Aorta (tissue), 5 donors: Measurements from ENCODE around the gene CCDC85B. TPM values are rescaled to one million over a fixed set of nuclear protein-coding genes. Genes with fewer than 3 reads are reported as not detected.
A peak's percentile ranks its signal among the peaks of the same experiment; 100 is the strongest.

ENCODE experiments used
- ATAC-seq: fragments of 200-7000 bp; cut with Tn5 transposase; one replicate; pipeline ENCODE4 v1.9.1; 2022; ENCODE audit warnings: moderate library complexity; ENCODE audit not compliant: low FRiP score
- DNase-seq, 2 donors: peaks; one replicate each; pipeline ENCODE4 v3.0.0-alpha.2; 2020
- H3K27ac ChIP-seq, 2 donors: one replicate each; pipeline ENCODE4 v1.5.1; 2013; ENCODE audit warnings: low read length in 2 of 2, mild to moderate bottlenecking in 2 of 2, moderate library complexity in 2 of 2, control low read depth in 1 of 2, inconsistent platforms in 1 of 2, low read depth in 1 of 2
- H3K27me3 ChIP-seq, 2 donors: one replicate each; pipeline ENCODE4 v1.6.1; 2013; ENCODE audit warnings: control low read depth in 1 of 2, low read length in 1 of 2, mild to moderate bottlenecking in 1 of 2, moderate library complexity in 1 of 2; ENCODE audit not compliant: insufficient read depth in 2 of 2, control insufficient read depth in 1 of 2
- H3K36me3 ChIP-seq, 2 donors: one replicate each; pipeline ENCODE4 v1.6.1; 2013; ENCODE audit warnings: control low read depth in 1 of 2, low read length in 1 of 2, mild to moderate bottlenecking in 1 of 2; ENCODE audit not compliant: insufficient read depth in 2 of 2, control insufficient read depth in 1 of 2
- H3K4me1 ChIP-seq, 2 donors: one replicate each; pipeline ENCODE4 v1.6.1; 2013; ENCODE audit warnings: low read length in 2 of 2, control low read depth in 1 of 2, mild to moderate bottlenecking in 1 of 2, moderate library complexity in 1 of 2; ENCODE audit not compliant: insufficient read depth in 2 of 2, control insufficient read depth in 1 of 2
- H3K4me3 ChIP-seq, 2 donors: one replicate each; pipeline ENCODE4 v1.5.1; 2013; ENCODE audit warnings: low read length in 2 of 2, control low read depth in 1 of 2, mild to moderate bottlenecking in 1 of 2
- H3K9me3 ChIP-seq: one replicate; pipeline ENCODE4 v1.6.1; 2013; ENCODE audit warnings: mild to moderate bottlenecking, low read length; ENCODE audit not compliant: control insufficient read depth
- WGBS, 2 donors: extraction: QIAGEN DNeasy Blood & Tissue Kit; methylation state at CpG; one replicate each; pipeline ENCODE4 v1.1.7; 2013; 5-methylcytosine and 5-hydroxymethylcytosine counted together
- intact Hi-C, 2 donors: fragments of 100-400 bp; cut with DNase I; formaldehyde crosslinking; loops; one replicate each; pipeline versions ENCODE4 v1.14.2 to v1.15.0; 2022
- polyA plus RNA-seq, 2 donors: library from polyadenylated mRNA; stranded (reverse); fragments of 200-250 nt; gene quantifications; one replicate each; pipeline ENCODE4 v1.2.3, GENCODE V29; 2013
- total RNA-seq, 2 donors: library from RNA; stranded (reverse); fragmentation: NEBNext Ultra II Directional; extraction: Animal tissue kit (Norgen Biotek cat#: 25700); gene quantifications; one replicate each; pipeline ENCODE4 v1.2.1, GENCODE V29; 2021
- donor health status: healthy with polysubstance abuse.
- donor health status: Bipolar disorder and iron deficiency.
- donor health status: DM: no; HTN: no; CAD: no.
- donor health status: DM: no; HTN: no; CAD: no.
- donor health status: DM: yes; HTN: yes; CAD: no.

The CCDC85B gene
- total and polyA plus RNA-seq, 4 donors, result 23.9 to 72.8 (median 38.5) TPM

DNA sequence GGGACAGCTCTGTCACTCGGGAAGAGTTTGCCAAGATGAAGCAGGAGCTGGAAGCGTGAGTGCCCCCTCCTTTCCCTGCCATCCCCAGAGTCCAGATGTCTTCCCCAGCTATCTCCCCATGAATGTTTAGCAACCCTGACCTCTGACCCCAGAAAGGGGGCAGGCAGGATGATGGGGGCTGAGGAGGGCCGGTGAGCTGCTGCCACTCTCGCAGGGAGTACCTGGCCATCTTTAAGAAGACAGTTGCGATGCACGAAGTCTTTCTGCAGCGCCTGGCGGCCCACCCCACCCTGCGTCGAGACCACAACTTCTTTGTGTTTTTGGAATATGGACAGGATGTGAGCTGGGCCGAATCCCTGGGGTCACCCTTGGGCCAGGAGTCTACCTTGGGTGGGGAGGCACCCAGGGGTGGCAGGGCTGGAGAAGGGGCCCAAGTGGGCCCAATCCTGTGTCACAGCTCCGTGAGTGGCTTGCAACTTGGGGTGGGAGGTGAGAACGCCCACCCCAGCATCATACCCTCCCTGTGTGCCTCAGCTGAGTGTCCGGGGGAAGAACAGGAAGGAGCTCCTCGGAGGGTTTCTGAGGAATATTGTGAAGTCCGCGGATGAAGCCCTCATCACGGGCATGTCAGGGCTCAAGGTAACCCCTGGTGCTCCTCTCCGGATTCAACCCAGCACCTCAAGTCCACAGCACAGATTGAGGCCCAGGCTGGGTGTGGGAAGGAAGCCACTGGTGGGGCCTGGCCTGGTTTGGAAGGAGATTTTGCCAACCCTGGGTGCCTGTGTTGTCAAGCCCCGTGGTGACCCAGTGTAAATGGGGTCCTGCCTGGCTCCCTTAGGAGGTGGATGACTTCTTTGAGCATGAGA, 40.0 kb upstream of the CCDC85B start:
- no peaks in the 10 kb centered on the region for H3K4me1 ChIP-seq
- WGBS, 2 donors, result 71 to 73% methylated on average over 20 of the region's 20 CpGs
- H3K9me3 ChIP-seq, result no peaks in the 10 kb centered on the region
- DNase-seq (peak in 1 of 2 donors; percentile 73), ATAC-seq (no peak)
- peaks cover 3 to 9% of the 10 kb centered on the region in 2 donors for H3K36me3 ChIP-seq
- H3K27me3 ChIP-seq, result no peaks in the 10 kb centered on the region
- intact Hi-C loops, result no loop called here
- H3K27ac ChIP-seq, result no peak overlapping the region
- no peak overlapping the region for H3K4me3 ChIP-seq

DNA sequence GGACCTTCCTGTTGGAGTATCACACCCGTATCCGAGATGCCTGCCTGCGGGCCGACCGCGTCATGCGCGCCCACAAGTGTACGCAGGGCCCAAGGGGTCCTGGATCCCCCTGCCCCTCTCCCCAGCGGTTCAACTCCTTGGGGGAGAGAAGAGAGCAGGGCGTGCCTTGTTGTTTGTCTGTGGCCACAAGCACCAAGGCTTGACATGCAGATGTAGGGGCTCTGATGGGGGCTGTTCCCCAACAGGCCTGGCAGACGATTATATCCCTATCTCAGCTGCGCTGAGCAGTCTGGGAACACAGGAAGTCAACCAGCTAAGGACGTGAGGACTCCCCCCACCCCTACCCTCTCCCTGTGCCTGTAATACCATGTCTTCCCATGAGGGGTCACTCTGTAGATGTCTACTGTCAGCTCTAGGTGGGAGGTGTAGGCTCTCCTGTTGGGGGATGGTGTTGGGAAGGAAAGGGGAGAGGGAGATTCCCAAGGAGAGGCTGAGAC, 39.3 kb upstream of the CCDC85B start:
- DNase-seq (peak in 1 of 2 donors; percentile 56), ATAC-seq (no peak)
- Histone ChIP-seq H3K36me3 (peaks cover 3 to 9% of the 10 kb centered on the region in 2 donors), H3K27me3 (no peaks in the 10 kb centered on the region), H3K4me1 (no peaks in the 10 kb centered on the region), H3K27ac (no peak overlapping the region), H3K9me3 (no peaks in the 10 kb centered on the region), H3K4me3 (no peak overlapping the region)
- WGBS, 2 donors, result 85 to 89% methylated on average over 14 of the region's 14 CpGs
- intact Hi-C loops, result no loop called here

DNA sequence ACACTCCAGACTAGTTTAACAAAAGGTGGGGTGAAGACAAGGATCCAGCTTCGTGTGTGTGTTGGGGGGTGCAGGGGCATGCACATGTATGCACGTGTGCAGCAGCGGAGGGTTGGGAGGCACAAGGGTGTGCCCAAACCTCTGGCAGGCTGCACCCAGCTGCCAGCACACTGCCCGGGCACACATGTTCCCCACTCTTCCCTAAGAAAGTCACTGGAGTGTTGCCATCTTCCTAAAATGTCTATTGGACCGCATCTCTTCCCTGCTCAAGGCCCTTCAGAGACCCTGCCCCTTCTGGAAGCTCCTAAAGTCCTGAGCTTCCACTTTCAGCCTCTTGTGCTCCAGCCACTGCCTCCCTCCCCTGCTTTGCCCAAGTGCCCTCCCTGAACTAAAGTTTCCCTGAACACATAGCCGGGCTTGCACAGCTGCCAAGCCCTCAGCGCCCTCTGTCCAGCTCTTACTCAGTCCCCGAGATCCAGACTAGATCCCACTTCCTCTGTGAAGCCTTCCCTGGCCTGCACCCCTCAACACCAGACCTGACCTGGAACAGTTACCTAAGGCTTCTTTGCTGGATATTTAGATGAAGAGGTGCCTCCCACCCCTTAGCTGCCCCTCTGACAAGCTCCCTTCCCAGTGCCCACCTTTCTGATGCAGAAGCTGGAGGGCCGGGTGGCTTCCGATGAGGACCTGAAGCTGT, 38.5 kb upstream of the CCDC85B start:
- Histone ChIP-seq H3K36me3 (peaks cover 3 to 9% of the 10 kb centered on the region in 2 donors), H3K27me3 (no peaks in the 10 kb centered on the region), H3K27ac (no peak overlapping the region), H3K4me1 (no peaks in the 10 kb centered on the region), H3K9me3 (no peaks in the 10 kb centered on the region), H3K4me3 (no peak overlapping the region)
- whole genome bisulfite sequencing, 2 donors, result 85 to 89% methylated on average over 10 of the region's 10 CpGs
- ATAC-seq (no peak), DNase-seq (peak in 1 of 2 donors; percentile 59)
- intact Hi-C loops, result no loop called here

- DNase-seq (peak in 1 of 2 donors; percentile 77), ATAC-seq (no peak)
- intact Hi-C loops, result no loop called here
- H3K4me3 ChIP-seq, result no peak overlapping the region
- WGBS, 2 donors, result 92 to 93% methylated on average over 24 to 33 of the region's 33 CpGs
- no peaks in the 10 kb centered on the region for H3K27me3 ChIP-seq
- H3K27ac ChIP-seq, result no peak overlapping the region
- peaks cover 3 to 9% of the 10 kb centered on the region in 2 donors for H3K36me3 ChIP-seq
- H3K9me3 ChIP-seq, result no peaks in the 10 kb centered on the region
- no peaks in the 10 kb centered on the region for H3K4me1 ChIP-seq
These were observed 37.8 kb upstream of the CCDC85B start for GRCh38 chr11:65852508-65853245.

DNA sequence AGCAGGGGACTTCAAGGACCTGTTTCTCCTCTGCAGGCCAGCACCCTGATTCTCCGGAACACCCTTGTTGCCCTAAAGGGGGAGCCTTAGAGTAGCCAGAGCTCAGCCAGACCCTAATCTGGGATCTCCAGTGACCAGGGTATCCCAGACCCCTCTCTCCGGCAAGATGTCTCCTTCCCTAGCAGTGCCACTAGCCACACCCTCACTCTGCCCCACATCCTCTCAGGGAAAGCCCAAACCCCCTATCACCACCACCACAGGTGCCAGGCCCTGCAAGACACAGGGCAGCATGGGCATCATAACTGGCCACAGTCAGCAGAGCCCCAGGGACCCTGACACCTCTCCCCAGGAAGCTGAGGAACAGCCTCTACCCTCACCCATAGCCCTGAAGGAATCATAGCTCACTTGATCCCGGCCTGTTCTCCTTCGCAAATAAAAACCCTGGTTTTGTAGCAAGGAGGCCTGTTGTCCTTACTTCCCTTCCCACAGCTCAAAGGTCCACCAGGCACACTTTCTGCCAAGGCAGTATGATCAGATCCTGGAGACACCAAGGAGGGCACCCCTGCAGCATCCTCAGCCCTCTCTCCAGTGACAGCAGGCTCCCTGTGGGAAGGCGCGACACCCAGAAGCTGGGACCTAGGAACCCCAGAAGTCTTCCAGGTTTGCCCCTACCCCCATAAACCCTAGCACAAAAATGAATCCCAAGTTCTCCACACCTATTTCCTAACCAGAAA, 37.1 kb upstream of the CCDC85B start:
- peaks cover 3 to 9% of the 10 kb centered on the region in 2 donors for H3K36me3 ChIP-seq
- intact Hi-C loops, result no loop called here
- no peak overlapping the region for H3K27ac ChIP-seq
- WGBS, 2 donors, result 85 to 88% methylated on average over 6 of the region's 6 CpGs
- ATAC-seq, result no peak
- peak in 1 of 2 donors; percentile 68 for DNase-seq
- no peaks in the 10 kb centered on the region for H3K9me3 ChIP-seq
- H3K27me3 ChIP-seq, result no peaks in the 10 kb centered on the region
- H3K4me3 ChIP-seq, result no peak overlapping the region
- no peaks in the 10 kb centered on the region for H3K4me1 ChIP-seq

DNA sequence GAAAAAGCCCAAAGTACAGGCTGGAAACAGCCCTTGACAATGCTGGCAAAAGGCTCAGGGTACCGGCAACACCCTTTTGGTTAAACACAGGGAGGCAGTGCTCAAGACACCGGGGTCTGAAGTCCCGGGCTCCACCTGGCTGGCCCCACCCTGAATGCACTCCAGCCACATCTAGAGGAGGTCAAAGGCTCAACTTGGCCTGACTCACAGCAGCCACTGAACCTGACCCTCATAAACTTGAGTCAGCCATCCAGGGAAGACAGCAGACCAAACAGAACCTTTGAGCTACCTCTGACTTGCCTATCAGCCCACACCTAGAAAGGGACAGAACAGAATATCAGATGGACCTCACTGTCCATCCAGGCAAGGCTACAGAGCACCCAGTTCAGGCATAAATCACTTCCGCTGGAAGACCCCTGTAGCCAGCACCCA, 36.3 kb upstream of the CCDC85B start:
- no peak overlapping the region for H3K27ac ChIP-seq
- H3K9me3 ChIP-seq, result no peaks in the 10 kb centered on the region
- no peak overlapping the region for H3K4me3 ChIP-seq
- intact Hi-C loops, result no loop called here
- no peaks in the 10 kb centered on the region for H3K4me1 ChIP-seq
- no peaks in the 10 kb centered on the region for H3K27me3 ChIP-seq
- ATAC-seq, result no peak
- peaks cover 3 to 9% of the 10 kb centered on the region in 2 donors for H3K36me3 ChIP-seq
- 88 to 90% methylated on average over 4 of the region's 4 CpGs for WGBS, 2 donors
- DNase-seq, result peak in 1 of 2 donors; percentile 55

- peak in 1 of 2 donors; percentile 72 for DNase-seq
- no peak overlapping the region for H3K27ac ChIP-seq
- WGBS, 2 donors, result 63 to 66% methylated on average over 15 of the region's 15 CpGs
- no peaks in the 10 kb centered on the region for H3K9me3 ChIP-seq
- intact Hi-C loops, result no loop called here
- no peak for ATAC-seq
- no peaks in the 10 kb centered on the region for H3K4me1 ChIP-seq
- H3K27me3 ChIP-seq, result no peaks in the 10 kb centered on the region
- peaks cover 3 to 9% of the 10 kb centered on the region in 2 donors for H3K36me3 ChIP-seq
- H3K4me3 ChIP-seq, result no peak overlapping the region
These were observed 35.3 kb upstream of the CCDC85B start for GRCh38 chr11:65854852-65855837.
